HG03196 (cell line): Measurements from ENCODE around the gene OR8S1.
"Not testable (repeated sequence)": the region's sequence is repeated elsewhere in the genome, so short reads cannot be mapped to it uniquely, and the experiment has no call there.

Experiments
- ATAC-seq: cut with Tn5 transposase; IDR thresholded peaks from one replicate; pipeline ENCODE4 v1.9.1; 2021; ENCODE audit not compliant: unreplicated experiment

OR8S1 gene, protein sequence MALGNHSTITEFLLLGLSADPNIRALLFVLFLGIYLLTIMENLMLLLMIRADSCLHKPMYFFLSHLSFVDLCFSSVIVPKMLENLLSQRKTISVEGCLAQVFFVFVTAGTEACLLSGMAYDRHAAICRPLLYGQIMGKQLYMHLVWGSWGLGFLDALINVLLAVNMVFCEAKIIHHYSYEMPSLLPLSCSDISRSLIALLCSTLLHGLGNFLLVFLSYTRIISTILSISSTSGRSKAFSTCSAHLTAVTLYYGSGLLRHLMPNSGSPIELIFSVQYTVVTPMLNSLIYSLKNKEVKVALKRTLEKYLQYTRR

DNA sequence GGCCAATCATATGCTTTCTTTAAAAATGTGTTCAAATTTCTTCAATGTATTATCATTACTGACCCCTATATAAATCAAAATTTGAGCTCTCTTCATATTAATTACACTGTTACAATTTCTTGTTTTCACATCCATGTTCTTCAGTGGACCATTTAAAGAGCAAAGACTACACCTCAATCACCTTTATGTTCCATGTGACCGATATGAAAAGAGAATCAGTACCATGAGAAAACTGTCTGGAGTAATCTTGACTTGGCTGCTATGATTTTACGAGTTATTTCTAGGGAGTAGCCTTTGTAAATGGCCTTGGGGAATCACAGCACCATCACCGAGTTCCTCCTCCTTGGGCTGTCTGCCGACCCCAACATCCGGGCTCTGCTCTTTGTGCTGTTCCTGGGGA is at the start of gene OR8S1:
TSS of gene OR8S1 (plus strand) at position 301 of the 400 bp plus-strand sequence. CDS start at position 301, 0 bp downstream.
- ATAC-seq: no peak

DNA sequence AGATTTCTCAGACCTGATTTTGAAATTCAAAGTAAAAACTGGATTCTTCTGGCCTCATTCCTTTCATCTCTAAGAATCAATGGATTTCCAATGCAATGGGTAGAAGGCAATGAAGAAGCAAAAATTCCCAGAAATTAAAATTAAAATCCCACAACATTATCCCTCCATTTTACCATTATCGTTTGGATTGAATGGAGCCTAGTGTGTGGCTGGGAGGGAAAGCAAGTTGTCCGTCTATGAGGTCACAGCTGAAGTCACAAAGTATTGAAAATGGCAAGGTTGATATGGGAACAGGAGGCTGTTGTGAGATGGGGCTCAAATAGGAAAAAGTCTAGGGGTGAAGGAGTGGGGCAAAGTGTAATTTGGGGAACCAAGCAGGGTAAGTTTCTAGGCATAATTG is 43.2 kb upstream of the OR8S1 start, which contains the start of gene C12orf54:
TSS of gene C12orf54 (plus strand) at position 301 of the 400 bp plus-strand sequence. CDS start 799 bp downstream, outside the sequence.
- no peak for ATAC-seq

DNA sequence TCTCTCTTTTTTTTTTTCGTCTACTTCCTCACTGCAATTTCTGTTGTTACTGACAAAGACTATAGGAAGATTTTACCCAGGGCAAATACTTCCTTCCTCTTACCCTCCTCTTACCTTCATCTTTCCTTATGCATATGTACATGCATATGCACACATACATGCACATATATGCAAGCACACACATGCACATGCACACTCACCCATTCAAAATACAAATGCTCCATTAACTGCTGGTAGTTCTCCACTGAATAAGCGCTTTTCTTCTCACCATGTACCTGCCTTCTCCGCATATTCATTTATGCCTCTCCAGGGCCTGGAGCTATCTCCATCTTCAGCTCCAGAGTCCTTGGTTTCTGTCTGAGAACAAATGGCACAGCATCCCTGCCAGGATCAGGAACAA is 42.5 kb upstream of the OR8S1 start:
- ATAC-seq: no peak

DNA sequence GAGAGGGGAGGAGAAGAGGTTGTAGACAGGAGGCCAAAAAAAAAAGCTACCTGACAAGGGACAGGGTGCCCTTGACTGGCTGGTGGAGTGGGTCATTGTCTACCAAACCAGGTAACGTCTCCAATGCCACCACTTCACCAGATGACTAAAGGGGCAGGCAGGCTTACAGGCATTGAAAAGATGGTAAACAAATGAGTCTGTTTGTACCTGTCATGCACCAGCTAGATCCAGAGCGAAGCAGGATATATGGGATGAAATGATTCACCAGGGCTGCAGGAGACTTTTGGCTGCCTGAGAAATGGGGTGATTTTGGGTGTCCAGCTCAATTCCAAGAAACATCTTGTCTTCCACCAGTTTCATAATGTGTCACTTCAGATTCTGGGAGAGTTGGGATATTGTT is 39.2 kb upstream of the OR8S1 start:
- ATAC-seq: no peak

DNA sequence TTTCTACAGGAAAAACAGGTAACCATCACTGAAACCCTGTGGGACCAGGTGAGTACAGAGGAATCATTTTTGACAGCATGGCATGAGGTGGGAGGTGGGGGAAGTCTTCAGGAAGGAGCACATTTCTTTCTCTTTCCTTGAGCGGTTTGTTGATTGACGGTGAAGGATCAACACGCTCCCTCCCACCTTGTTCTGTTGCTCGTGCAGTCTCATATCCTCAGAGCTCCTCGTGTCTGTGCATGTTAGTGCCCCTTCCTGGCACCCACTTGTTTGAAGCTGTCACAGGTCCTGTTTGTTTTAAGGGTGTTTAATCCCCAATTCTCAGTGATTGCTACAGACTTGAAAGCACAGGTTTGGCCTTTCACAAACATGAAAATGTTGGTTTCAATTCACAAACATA is 38.8 kb upstream of the OR8S1 start:
- ATAC-seq: no peak

DNA sequence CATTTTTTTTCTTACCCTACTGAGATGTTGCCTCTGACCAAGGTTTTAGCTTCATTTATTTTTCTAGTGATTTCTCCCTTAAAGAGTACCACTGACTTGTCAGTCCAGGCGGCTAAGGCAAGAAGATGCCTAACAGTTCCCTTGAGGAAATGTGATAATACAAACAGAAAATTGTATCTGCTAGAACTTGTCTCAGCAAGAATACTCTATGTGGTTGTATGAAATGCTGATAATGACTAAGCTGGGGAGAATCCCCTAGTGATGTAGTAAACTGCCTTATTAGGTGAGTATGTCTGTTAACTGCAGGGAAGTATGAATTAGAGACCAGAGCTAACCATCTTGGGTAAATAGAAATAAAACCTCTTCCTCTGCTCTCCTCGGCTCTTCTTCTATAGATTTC is 36.4 kb upstream of the OR8S1 start:
- ATAC-seq: peak; percentile 82

DNA sequence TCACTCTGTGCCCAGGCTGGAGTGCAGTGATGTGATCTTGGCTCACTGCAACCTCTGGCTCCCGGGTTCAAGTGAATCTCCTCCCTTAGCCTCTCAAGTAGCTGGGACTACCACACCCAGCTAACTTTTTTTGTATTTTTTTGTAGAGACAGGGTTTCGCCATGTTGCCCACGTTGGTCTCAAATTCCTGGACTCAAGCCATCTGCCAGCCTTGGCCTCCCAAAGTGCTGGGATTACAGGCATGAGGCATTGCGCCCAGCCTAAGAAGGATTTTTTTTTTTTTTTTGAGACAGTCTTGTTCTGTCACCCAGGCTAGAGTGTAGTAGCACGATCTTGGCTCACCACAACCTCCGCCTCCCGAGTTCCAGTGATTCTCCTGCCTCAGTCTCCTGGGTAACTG is 36.0 kb upstream of the OR8S1 start:
- ATAC-seq: not testable (repeated sequence)

DNA sequence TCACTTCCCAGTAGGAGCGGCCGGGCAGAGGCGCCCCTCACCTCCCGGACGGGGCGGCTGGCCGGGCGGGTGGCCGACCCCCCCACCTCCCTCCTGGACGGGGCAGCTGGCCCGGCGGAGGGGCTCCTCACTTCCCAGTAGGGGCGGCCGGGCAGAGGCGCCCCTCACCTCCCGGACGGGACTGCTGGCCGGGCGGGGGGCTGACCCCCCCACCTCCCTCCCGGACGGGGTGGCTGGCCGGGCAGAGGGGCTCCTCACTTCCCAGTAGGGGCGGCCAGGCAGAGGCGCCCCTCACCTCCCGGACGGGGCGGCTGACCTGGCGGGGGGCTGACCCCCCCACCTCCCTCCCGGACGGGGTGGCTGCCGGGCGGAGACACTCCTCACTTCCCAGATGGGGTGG is 25.2 kb upstream of the OR8S1 start:
- not testable (repeated sequence) for ATAC-seq

DNA sequence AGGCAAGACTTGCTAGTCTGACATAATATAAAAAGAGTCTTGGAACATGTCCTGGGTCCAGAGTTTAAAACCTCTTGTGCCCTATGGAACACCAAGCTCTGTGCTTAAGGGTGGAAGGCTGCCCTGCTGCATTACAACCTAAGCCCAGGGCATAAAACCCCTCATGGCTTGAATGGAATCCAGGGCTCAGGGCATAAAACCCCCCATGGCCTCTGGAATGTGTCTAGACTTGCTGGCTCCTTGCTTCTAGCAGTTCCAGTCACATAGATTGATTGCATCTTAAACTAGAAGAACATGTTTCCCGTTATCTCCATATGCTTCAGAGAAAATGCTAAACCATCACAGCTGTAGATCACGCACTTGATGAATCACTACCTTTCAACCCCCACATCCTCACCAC is 18.6 kb upstream of the OR8S1 start:
- ATAC-seq: not testable (repeated sequence)

DNA sequence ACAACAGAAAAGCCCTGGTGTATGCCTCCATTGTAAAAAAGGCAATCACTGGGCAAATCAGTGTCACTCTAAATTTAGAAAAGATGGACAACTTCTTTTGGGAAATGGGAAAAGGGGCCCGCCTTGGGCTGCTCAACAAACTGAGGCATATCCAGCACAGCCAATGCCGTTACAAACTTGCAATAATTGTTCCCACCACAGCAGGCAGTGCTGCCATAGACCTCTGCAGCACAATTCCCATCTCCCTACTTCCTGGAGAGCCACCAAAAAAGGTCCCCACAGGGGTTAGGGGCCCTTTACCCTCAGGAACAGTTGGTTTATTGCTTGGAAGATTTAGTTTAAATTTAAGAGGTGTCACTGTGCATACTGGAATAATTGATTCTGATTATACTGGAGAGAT is 16.4 kb upstream of the OR8S1 start:
- no peak for ATAC-seq

DNA sequence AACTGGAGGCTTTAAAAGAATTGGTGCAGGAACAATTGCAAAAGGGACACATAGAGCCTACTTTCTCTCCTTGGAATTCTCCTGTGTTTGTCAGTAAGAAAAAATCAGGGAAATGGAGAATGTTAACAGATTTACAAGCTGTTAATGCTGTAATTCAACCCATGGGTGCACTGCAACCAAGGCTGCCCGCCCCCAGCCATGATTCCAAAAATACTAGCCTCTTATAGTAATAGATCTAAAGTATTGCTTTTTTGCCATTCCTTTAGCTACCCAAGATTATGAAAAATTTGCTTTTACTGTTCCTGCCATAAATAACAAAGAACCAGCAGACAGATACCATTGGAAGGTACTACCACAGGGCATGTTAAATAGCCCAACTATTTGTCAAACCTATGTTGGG is 15.3 kb upstream of the OR8S1 start:
- no peak for ATAC-seq

DNA sequence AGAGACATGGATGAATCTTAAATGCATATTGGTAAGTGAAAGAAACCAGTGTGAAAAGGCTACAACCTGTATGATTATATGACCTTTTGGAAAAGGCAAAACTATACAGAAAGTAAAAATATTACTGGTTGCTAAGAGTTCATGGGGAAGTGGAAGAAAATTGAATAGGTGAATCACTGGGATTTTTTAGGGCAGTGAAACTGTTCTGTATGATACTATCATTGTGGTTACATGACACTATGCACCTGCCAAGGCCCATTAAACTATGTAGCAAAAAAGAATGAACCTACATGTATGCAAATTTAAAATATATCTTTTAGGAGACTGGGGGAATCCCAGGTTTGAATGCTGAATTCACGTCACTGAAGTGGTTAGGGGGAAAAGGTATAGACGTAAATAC is 12.6 kb upstream of the OR8S1 start:
- peak; percentile 88 for ATAC-seq

DNA sequence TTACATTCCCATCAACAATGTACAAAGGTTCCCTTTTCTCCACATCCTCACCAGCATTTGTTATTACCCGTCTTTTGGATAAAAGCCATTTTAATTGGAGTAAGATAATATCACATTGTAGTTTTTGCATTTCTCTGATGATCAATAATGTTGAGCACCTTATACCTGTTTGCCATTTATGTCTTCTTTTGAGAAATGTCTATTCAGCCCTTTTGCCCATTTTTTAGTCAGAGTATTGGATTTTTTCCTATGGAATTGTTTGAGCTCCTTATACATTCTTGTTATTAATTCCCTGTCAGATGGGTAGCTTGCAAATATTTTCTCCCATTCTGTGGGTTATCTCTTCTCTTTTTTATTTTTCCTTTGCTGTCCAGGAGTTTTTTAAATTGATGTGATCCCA is 10.7 kb upstream of the OR8S1 start:
- ATAC-seq: no peak

DNA sequence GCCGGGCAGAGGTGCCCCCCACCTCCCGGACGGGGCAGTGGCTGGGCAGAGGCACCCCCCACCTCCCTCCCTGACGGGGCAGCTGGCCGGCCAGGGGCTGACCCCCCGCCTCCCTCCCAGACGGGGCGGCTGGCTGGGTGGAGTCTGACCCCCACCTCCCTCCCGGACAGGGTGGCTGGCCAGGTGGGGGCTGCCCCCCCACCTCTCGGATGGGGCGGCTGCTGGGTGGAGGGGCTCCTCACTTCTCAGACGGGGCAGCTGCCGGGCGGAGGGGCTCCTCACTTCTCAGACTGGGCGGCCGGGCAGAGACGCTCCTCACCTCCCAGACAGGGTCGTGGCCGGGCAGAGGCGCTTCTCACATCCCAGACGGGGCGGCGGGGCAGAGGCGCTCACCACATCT is 5.1 kb upstream of the OR8S1 start:
- ATAC-seq: not testable (repeated sequence)

DNA sequence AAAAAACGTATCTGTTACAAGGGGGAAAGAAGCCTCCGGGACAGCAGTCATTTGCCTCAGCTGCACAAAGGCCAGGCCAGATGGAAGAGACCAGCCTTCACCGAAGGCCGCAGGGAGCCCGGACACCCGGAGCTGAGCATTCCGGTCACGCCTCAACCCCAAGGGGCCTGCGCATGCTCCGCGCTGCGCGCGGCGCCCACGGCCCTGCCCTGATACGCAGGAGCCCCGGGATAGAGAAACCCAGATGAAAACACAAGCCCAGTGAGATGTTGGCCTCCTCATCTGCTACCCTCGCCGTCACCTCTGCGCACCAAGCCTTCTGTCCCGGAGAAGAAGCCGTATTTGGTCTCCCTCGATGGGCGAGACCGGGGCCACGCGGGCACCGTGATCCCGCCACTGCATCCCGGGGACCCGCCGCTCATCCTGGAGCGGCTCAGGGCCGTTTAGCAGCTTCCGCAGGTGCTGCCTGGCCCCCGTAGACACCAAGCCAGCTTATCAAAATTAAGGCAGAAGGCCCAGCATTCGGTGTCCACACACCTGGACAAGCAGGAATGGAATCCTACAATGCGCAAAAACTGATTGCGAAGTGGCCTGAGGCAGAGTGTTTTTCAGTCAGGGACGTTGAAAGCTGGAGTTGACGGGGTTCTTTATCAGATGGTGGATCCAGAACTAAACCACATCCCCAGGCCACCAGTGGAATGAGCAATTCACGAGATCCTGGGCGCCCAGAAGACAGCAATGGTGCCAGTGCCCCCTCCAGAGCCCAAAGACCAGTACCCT is 2.6 kb downstream of the OR8S1 start:
- no peak for ATAC-seq

DNA sequence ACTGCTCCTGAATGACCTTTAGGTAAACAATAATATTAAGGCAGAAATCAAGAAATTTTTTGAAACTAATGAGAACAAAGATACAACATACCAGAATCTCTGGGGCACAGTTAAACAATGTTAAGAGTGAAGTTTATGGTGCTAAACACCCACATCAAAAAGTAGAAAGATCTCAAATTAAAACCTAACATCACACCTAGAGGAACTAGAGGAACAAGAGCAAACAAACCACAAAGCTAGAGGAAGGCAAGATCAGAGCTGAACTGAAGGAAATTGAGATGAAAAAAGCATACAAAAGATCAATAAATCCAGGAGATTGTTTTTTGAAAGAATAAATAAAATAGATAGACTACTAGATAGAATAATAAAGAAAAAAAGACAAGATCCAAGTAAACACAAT is 7.2 kb downstream of the OR8S1 start:
- ATAC-seq: no peak

DNA sequence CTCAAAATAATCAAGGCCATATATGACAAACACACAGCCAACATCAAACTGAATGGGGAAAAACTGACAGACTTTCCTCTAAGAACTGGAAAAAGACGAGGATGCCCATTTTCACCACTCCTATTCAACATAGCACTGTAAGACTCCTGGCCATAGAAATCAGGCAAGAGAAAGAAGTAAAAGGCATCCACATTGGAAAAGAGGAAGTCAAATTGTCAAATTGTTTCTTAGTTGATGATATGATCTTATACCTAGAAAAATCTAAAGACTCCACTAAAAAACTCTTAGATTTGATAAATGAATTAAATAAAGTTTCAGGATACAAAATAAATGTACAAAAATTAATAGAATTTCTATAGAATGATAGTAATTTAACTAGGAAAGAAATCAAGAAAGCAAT is 11.2 kb downstream of the OR8S1 start:
- ATAC-seq: no peak

DNA sequence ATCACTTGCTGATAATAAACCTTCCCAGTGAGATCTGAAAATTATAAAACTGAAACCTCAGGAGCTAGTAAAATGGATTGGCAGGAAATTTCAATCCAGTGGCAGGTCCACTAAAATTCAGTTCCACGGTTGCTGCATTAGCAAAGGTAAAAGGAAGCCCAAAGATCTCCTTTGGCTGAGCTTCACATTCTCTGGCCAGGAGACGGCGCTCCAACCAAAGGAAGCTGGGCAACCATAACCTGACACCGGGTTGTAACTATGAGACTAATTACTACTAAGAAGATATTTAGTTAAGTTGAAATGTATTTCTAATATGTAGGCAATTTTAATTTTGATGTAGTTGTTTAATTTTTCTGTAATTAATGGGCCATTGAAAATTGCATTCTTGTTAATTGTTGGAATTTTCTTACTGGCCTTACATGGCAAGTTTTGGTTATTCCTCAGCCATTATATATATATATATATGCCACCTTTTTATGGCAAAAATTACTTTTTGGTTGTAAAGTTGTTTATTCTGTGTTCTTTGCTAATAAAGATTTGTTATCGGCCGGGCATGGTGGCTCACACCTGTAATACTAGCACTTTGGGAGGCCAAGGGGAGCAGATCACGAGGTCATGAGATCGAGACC is 17.0 kb downstream of the OR8S1 start:
- ATAC-seq: peak; percentile 56

DNA sequence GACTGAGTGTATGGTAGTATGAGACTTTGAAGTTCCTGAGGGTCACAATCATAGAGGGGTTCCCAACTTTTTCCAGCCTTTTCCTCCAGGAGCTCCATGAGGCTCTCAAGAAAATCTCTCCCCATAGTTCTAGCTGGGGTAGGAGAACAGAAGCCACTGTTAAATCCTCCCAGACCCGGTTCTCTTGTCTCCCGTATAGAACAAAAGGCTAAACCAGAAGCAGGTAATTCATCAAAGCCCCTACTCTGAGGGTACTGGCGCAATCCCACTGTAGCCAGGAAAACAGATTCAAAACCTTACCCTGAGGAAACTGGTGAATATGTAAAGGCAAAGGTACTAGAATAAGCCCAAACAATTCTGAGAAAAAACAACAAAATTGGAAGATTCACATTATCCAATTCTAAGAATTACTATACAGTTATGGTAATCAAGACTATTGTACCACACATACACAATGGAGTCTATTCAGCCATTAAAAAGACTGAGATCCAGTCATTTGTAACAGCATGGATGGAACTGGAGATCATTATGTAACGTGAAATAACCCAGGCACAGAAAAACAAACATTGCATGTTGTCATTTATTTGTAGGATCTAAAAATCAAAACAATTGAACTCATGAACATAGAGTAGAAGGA is 20.5 kb downstream of the OR8S1 start:
- no peak for ATAC-seq

DNA sequence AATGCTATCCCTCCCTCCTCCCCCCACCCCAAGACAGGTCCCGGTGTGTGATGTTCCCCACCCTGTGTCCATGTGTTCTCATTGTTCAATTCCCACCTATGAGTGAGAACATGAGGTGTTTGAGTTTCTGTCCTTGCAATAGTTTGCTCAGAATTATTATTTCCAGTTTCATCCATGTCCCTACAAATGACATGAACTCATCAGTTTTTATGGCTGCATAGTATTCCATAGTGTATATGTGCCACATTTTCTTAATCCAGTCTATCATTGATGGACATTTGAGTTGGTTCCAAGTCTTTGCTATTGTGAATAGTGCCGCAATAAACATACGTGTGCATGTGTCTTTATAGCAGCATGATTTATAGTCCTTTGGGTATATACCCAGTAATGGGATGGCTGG is 21.6 kb downstream of the OR8S1 start:
- ATAC-seq: not testable (repeated sequence)

DNA sequence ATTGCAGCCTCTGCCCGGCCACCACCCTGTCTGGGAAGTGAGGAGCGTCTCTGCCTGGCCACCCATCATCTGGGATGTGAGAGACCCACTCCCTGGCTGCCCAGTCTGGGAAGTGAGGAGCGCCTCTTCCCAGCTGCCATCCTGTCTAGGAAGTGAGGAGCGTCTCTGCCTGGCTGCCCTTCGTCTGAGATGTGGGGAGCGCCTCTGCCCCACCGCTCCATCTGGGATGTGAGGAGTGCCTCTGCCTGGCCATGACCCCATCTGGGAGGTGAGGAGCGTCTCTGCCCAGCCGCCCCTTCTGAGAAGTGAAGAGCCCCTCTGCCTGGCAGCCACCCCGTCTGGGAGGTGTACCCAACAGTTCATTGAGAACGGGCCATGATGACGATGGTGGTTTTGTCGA is 26.2 kb downstream of the OR8S1 start:
- ATAC-seq: not testable (repeated sequence)
